ENCODE data around the gene TRPV2. TPM values are rescaled to one million over a fixed set of nuclear protein-coding genes. Genes with fewer than 3 reads are reported as not detected.

Gene TRPV2
- total and polyA plus RNA-seq, 9 of the 15 experiments (the other 6 are each of a cell fraction or from before 2014, with no cell fraction given), result 10.0 to 97.5 (median 30.3) TPM

DNA sequence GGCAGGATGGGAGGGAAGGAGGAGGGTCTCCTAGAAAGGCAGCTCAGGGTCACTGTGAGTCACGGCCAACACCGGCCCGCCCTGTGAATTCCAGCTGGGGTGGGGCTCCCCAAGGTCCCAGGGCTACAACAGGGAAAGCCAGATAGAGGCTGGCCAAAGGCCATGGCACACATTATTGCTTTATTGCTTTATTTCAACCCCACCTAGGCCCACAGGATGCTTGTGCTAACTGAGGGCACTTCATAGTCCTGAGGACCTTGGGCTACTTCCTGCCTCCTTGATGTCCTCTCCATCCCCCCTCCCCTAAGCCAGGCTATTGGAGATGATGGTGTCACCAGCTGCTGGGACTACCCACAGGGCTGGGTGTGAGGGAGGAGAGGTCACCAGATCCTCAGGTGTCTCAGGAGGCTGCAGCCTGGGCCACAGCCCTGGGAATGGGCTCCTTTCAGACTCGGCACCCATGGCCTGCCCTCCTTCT lies 50.5 kb downstream of the TRPV2 start:
- TF ChIP-seq ZNF75A (CRISPR knock-in tag; IDR thresholded peaks at IDR 0.05) (no peak), ARID1B (IDR thresholded peaks at IDR 0.05) (no peak), SMAD3 (CRISPR knock-in tag; conservative IDR thresholded peaks at IDR 0.05) (no peak), SIX5 (IDR thresholded peaks at IDR 0.05; ENCODE audit: borderline replicate concordance in 1 of 2, insufficient read depth in 1 of 2, low read depth in 1 of 2, low read length in 2 of 2) (no peak), PHF20 (IDR thresholded peaks at IDR 0.05; ENCODE audit: partially characterized antibody) (no peak), BDP1 (IDR thresholded peaks at IDR 0.05; ENCODE audit: insufficient read depth, insufficient read length) (no peak)
- TF ChIP-seq, protein P1, sequence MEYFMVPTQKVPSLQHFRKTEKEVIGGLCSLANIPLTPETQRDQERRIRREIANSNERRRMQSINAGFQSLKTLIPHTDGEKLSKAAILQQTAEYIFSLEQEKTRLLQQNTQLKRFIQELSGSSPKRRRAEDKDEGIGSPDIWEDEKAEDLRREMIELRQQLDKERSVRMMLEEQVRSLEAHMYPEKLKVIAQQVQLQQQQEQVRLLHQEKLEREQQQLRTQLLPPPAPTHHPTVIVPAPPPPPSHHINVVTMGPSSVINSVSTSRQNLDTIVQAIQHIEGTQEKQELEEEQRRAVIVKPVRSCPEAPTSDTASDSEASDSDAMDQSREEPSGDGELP (CRISPR knock-in tag; IDR thresholded peaks at IDR 0.05; ENCODE audit: borderline replicate concordance), result no peak
- H2AFZ ChIP-seq (ENCODE audit: low read depth, low read length), result no peak overlapping the region
- peaks cover 0 to 5% of the 10 kb centered on the region in 2 experiments; a peak in 2 of 5 replicates for H3K4me1 ChIP-seq (replicated peaks in 1 of 2; ENCODE audit: control insufficient read depth in 2 of 2, insufficient read depth in 2 of 2, low read length in 2 of 2)
- H3K27ac ChIP-seq (ENCODE audit: extremely low read depth, low read depth, low read length), result no peak overlapping the region
- H3K27me3 ChIP-seq (ENCODE audit: control insufficient read depth in 2 of 2, insufficient read depth in 2 of 2, low read length in 2 of 2), result peaks cover 8 to 17% of the 10 kb centered on the region in 2 experiments; a peak in 3 of 5 replicates
- peaks cover 4% of the 10 kb centered on the region; the same call in 1 of the 3 replicates for H3K36me3 ChIP-seq (ENCODE audit: control insufficient read depth, insufficient read depth, low read length)
- ChIA-PET CTCF (ENCODE audit: low intra/inter-chr PET ratio) (no interaction called here), POLR2A (interaction anchor here (0.7 to 1.4 kb wide), 3 partner anchors 10 to 82 kb away, joined by 3 to 5 read pairs (median 3); no protein-coding TSS in a partner anchor)
- BruUV-seq (replicated peaks), result no TSS peak
- H4K20me1 ChIP-seq (replicated peaks; ENCODE audit: control insufficient read depth, insufficient read depth, low read length), result peaks cover 9% of the 10 kb centered on the region; the same call in 1 of the 2 replicates
- DNase-seq (ENCODE audit: extremely low read depth in 1 of 4, low spot score in 3 of 4) (no peak), ATAC-seq (no peak), FAIRE-seq (no peak)
- WGBS (ENCODE audit: insufficient coverage, low coverage, missing lambda C conversion rate), result 23% methylated on average over 3 of the region's 4 CpGs
- H3K9me1 ChIP-seq (ENCODE audit: control insufficient read depth, insufficient read depth, low read length), result no peaks in the 10 kb centered on the region
- no peaks in the 10 kb centered on the region for H3K79me2 ChIP-seq (ENCODE audit: control insufficient read depth, insufficient read depth, low read length)
- no peak overlapping the region for H3K4me3 ChIP-seq
- intact Hi-C loops (cut with micrococcal nuclease), result no loop called here
- in situ Hi-C loops (cut with MboI), result no loop called here
- H3K9me3 ChIP-seq (replicated peaks; ENCODE audit: control insufficient read depth, insufficient read depth, low read depth, low read length), result no peaks in the 10 kb centered on the region
- H3K9ac ChIP-seq (ENCODE audit: insufficient read depth in 1 of 2, low read depth in 2 of 2, low read length in 2 of 2), result peak overlapping the region in 1 of 2 experiments; percentile 5; a peak in 1 of 4 replicates
- H3K4me2 ChIP-seq (ENCODE audit: insufficient read depth, low read length), result no peak overlapping the region
